ENCODE data around the gene RNF130.

The RNF130 gene

DNA sequence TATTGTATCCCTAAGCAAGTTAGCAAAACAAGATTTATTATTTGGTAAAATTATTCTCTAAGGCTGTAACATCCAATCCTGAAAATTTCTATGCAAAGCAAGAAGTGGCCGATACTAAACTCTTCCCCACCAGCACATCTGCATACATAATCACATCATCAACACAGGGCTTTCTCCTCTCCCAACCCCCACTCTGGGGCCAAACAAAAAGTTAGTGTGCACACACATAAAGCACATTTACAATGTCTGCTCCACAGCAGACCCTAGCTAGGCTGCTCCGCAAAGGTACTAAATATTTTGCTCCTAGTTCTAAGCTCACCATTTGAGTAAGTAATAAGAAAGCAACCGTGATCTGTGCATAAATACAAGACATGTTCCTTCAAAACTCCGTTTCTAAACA is 3.6 kb downstream of the RNF130 start:
- H3K27ac Mint-ChIP-seq, result no peak overlapping the region
- peaks cover 26% of the 10 kb centered on the region for H3K4me1 Mint-ChIP-seq (ENCODE audit: low read depth)
- H3K9me3 Mint-ChIP-seq (ENCODE audit: low read depth), result no peaks in the 10 kb centered on the region

DNA sequence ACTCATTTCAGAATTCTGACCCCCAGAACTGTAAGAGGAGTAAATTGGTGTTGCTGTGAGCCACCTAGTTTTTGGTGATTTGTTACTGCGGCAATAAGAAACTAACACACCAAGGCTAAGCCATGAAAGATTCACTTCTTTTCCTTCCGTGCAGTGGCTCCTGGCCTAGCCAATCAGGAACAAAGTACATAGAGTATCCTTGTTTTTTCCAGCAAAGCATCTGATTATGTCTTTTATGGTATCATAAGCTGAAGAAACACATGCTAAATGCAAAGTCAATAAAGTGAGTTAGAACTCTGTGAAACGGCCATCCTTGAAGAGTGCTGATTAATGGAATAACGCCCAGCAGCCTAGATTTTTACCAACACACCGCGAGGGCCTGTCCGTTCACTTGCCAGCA is 11.4 kb downstream of the RNF130 start:
- Mint-ChIP-seq H3K27ac (no peak overlapping the region), H3K27me3 (no peaks in the 10 kb centered on the region), H3K4me3 (no peak overlapping the region), H3K36me3 (no peaks in the 10 kb centered on the region), H3K4me1 (ENCODE audit: low read depth) (peaks cover 3% of the 10 kb centered on the region), H3K9me3 (ENCODE audit: low read depth) (no peaks in the 10 kb centered on the region)

More for the DNA sequence above, 3.6 kb downstream of the RNF130 start:
- no peaks in the 10 kb centered on the region for H3K36me3 Mint-ChIP-seq
- no peaks in the 10 kb centered on the region for H3K27me3 Mint-ChIP-seq
- no peak overlapping the region for H3K4me3 Mint-ChIP-seq

DNA sequence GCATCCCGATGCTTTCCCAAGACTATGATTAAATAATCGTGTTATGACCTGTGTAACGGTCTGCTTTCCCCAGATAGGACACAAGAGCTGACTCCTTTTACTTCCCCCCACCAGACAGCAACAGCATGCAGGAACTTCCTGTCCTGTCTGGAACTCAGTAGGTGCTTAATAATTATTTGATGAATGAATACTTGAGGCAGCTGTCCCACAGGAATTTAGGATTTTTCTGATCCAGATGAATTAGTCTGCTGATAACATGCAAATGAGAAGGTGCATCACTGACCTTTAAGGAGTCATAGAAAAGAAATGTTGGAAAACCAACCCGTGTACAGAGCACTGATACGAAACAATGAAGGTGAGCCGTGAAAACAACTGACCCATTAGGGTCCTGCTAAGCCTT is 12.2 kb downstream of the RNF130 start:
- Mint-ChIP-seq H3K4me3 (no peak overlapping the region), H3K4me1 (ENCODE audit: low read depth) (peaks cover 3% of the 10 kb centered on the region), H3K27me3 (no peaks in the 10 kb centered on the region), H3K9me3 (ENCODE audit: low read depth) (no peaks in the 10 kb centered on the region), H3K27ac (no peak overlapping the region), H3K36me3 (no peaks in the 10 kb centered on the region)

DNA sequence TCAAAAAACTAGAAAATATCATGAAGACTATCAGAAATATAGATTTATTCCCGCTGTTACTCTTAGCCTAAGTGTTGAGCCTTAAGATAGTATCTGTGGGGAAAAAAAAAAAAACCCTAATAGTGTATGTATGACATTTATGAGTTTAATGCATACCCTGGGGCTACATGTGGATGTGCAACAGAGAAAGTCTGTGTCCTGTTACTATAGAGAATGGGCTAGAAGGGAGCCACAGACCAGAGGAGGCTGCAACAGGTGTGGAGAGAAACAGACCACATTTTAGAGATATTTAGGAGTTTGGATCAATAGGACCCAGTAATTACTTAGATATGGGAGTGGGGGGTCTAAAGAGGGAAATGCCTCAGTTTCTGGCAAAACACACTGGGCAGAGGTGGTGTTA is 15.4 kb downstream of the RNF130 start:
- H3K4me1 Mint-ChIP-seq (ENCODE audit: low read depth), result peaks cover 6% of the 10 kb centered on the region
- H3K27me3 Mint-ChIP-seq, result no peaks in the 10 kb centered on the region
- H3K9me3 Mint-ChIP-seq (ENCODE audit: low read depth), result no peaks in the 10 kb centered on the region
- no peak overlapping the region for H3K27ac Mint-ChIP-seq
- peaks cover 2% of the 10 kb centered on the region for H3K36me3 Mint-ChIP-seq
- no peak overlapping the region for H3K4me3 Mint-ChIP-seq

DNA sequence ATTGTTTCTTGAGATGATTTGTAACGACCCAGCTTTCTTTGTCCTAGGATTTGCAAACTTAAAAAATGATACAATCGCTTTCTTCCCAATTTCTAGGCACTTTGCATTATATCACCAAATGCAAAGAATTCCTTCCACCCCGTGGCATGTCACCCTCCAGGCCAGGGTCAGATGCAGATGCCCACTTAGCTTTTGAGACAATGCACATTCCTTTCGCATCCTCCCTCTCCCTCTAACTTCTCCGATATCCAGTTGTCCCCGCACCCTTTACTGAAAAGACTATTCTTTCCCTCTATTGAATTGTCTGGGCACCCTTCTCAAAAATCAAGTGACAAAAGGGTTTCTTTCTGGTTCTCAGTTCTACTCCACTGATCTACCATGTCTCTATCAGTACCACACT is 17.3 kb downstream of the RNF130 start:
- Mint-ChIP-seq H3K9me3 (ENCODE audit: low read depth) (no peaks in the 10 kb centered on the region), H3K36me3 (peaks cover 2% of the 10 kb centered on the region), H3K27me3 (no peaks in the 10 kb centered on the region), H3K4me1 (ENCODE audit: low read depth) (peaks cover 14% of the 10 kb centered on the region), H3K4me3 (no peak overlapping the region), H3K27ac (no peak overlapping the region)

DNA sequence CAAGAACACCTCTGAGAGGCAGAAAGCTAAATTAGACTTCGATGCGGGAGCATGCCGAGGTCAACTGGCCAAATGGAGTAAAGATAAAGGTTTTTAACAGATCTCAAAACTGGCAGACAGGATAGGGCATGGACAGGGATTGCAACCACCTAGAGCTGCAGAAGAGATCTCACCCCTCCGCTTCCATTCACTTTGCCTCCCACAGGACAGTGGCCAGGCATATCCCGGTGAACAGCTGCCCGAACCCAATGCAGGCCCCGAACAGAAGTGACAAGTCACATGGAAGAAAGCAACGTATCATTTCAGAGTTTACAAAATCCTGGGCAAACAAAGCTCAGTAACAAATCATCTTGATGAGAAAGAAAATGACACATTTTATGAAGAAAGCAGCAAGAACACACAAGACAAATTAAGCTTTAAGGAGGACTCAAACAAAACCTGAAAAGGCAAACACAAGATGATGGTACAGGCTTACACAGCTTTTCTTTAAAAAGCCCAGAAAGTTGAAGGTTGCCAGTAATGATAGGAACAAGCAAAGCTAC is 18.4 kb downstream of the RNF130 start:
- H3K4me1 Mint-ChIP-seq (ENCODE audit: low read depth), result peaks cover 14% of the 10 kb centered on the region
- H3K27ac Mint-ChIP-seq, result no peak overlapping the region
- no peaks in the 10 kb centered on the region for H3K9me3 Mint-ChIP-seq (ENCODE audit: low read depth)
- peaks cover 2% of the 10 kb centered on the region for H3K36me3 Mint-ChIP-seq
- no peaks in the 10 kb centered on the region for H3K27me3 Mint-ChIP-seq
- no peak overlapping the region for H3K4me3 Mint-ChIP-seq

DNA sequence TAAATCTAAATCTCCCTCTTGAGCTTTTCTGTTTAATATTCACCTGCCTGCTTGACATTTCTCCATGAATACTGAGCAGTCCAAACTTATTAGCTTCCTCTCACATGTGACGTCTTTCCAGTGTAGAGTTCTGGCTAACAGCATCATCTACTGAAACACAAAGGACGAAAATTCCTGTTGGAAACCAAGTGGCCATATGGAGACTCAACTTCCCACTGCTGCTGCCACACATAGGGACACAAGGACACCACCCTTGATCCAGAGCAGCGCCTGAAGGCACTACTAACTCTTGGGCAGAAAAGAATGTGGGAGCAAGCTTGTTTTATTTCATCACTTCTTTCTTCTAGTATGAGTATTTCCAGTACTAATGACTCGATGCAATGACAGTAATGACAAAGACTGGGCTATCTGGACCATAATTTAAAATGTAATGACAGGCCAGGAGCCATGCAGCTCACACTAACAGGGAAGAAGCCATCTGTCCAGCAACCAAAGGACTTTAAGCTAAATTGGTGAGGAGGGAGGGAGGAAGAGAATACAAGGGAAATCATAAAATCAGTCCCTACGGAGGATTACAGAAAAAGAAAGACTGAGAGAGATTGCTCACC is 19.2 kb downstream of the RNF130 start:
- Mint-ChIP-seq H3K27me3 (no peaks in the 10 kb centered on the region), H3K36me3 (peaks cover 2% of the 10 kb centered on the region), H3K4me3 (no peak overlapping the region), H3K4me1 (ENCODE audit: low read depth) (peaks cover 14% of the 10 kb centered on the region), H3K9me3 (ENCODE audit: low read depth) (no peaks in the 10 kb centered on the region), H3K27ac (no peak overlapping the region)

DNA sequence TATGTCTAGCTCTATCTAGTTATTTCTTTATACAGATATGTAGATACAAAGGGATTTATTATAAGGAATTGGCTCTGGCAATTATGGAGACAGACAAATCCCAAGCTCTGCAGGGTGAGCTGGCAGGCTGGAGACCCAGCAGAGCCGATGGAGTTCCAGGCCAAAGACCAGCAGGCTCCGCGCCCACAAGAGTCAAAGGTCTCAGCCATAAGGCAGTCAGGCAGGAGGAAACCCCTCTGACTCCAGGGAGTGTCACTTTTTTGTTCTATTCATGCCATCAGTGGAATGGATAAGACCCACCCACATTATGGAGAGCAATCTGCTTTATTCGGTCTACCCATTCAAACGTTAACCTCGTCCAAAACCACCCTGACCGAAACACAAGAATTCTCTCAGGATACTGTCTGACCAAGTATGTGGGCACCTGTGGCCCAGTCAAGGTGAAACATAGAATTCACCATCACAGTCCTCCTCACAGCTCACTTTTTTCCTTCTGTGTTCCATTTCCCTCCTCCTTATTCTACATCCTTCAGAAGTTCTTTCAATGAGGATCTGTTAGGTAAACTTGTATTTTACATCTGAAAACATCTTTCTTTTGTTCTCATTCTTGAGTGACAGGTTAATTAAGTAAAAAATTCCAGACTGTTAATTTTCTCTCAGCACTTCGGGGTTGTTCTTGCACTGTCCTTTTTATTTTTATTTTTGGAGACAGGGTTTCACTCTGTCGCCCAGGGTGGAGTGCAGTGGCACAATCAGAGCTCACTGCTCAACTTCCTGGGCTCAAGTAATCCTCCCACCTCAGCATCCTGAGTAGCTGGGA is 21.2 kb downstream of the RNF130 start:
- H3K4me1 Mint-ChIP-seq (ENCODE audit: low read depth), result peaks cover 11% of the 10 kb centered on the region
- no peaks in the 10 kb centered on the region for H3K9me3 Mint-ChIP-seq (ENCODE audit: low read depth)
- H3K27me3 Mint-ChIP-seq, result no peaks in the 10 kb centered on the region
- H3K27ac Mint-ChIP-seq, result no peak overlapping the region
- peaks cover 5% of the 10 kb centered on the region for H3K36me3 Mint-ChIP-seq
- H3K4me3 Mint-ChIP-seq, result no peak overlapping the region

DNA sequence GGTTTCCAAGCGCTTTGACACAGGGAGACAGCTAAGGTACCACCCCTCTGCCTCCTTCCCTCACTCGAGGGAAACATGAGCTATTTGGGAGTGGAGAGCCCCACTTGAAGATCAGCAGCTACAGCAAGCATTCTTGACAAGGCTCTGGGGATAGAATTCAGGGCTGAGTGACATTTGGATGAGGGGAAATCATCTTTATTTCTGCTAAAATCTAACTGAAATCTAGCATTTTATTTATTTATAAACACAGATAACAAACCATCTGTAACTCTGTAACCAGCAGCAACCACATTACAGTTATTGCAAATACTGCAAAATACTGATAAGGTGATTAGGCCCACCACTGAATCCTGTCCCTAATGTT is 22.4 kb downstream of the RNF130 start:
- H3K4me1 Mint-ChIP-seq (ENCODE audit: low read depth), result peaks cover 11% of the 10 kb centered on the region
- H3K9me3 Mint-ChIP-seq (ENCODE audit: low read depth), result no peaks in the 10 kb centered on the region
- H3K27me3 Mint-ChIP-seq, result no peaks in the 10 kb centered on the region
- no peak overlapping the region for H3K4me3 Mint-ChIP-seq
- no peak overlapping the region for H3K27ac Mint-ChIP-seq
- H3K36me3 Mint-ChIP-seq, result peaks cover 5% of the 10 kb centered on the region

DNA sequence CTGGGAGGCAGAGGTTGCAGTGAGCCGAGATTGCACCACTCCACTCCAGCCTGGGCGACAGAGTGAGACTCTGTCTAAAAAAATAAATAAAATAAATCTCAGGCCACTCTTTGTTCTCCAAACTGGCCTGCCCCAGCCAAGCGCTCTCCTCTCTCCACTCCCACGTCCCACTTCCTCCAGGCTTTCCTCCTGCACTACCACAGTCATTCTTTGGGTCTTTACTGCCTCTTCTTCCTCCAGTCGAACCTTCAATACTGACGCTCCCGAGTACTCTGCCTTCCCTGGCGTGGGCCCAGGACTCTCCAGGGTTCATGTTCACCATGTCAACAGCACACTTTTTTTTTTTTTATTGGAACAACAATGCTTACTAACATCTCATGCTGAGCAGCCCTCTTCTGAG is 23.9 kb downstream of the RNF130 start:
- H3K4me3 Mint-ChIP-seq, result no peak overlapping the region
- no peaks in the 10 kb centered on the region for H3K27me3 Mint-ChIP-seq
- peaks cover 5% of the 10 kb centered on the region for H3K36me3 Mint-ChIP-seq
- H3K27ac Mint-ChIP-seq, result no peak overlapping the region
- peaks cover 8% of the 10 kb centered on the region for H3K4me1 Mint-ChIP-seq (ENCODE audit: low read depth)
- H3K9me3 Mint-ChIP-seq (ENCODE audit: low read depth), result no peaks in the 10 kb centered on the region

DNA sequence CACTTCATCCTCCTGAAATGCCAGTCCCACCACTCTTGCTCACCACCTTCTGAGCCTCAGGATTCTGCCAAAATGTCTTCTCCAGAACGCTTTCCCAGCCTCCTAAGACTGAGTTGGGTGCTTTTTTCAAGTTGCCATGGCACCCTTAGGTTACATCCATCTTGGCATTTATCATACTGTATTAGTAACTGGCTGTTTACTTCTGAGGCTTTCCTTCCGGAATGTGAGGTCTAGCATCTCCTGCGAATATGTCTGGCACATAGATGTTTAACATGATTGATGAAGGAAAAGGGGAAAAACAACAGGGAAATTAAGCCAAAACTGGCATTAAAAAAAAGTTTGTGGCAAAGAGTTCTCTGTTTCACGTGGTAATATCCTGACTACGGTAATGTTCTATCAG is 24.9 kb downstream of the RNF130 start:
- Mint-ChIP-seq H3K4me1 (ENCODE audit: low read depth) (peaks cover 8% of the 10 kb centered on the region), H3K9me3 (ENCODE audit: low read depth) (no peaks in the 10 kb centered on the region), H3K4me3 (no peak overlapping the region), H3K27me3 (no peaks in the 10 kb centered on the region), H3K27ac (no peak overlapping the region), H3K36me3 (peaks cover 3% of the 10 kb centered on the region)

DNA sequence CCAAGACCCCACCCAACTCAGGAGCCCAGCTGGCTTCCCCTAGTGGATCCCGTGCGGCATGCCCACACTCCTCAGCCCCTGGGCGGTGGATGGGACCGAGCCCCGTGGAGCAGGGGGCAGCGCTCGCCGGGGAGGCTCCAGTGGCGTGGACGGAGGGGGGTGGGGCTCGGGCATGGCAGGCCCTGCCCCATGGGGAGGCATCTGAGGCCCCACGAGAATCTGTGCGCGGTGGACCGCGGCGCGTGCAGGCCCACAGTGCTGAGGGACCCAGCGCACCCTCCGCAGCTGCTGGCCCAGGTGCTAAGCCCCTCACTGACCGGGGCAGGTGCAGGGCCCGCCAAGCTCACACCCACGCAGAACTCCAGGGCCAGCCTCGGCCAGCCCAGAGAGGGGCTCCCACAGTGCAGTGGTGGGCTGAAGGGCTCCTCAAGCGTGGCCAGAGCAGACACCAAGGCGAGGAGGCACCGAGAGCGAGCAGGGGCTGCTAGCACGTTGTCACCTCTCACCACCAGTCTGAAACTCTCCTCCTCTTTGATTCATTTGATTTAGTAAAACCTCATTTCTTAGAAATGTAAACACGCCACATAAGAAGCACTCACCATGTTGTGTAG is 25.6 kb downstream of the RNF130 start:
- H3K36me3 Mint-ChIP-seq, result peaks cover 3% of the 10 kb centered on the region
- no peaks in the 10 kb centered on the region for H3K9me3 Mint-ChIP-seq (ENCODE audit: low read depth)
- H3K27me3 Mint-ChIP-seq, result no peaks in the 10 kb centered on the region
- no peak overlapping the region for H3K27ac Mint-ChIP-seq
- peaks cover 8% of the 10 kb centered on the region for H3K4me1 Mint-ChIP-seq (ENCODE audit: low read depth)
- no peak overlapping the region for H3K4me3 Mint-ChIP-seq

DNA sequence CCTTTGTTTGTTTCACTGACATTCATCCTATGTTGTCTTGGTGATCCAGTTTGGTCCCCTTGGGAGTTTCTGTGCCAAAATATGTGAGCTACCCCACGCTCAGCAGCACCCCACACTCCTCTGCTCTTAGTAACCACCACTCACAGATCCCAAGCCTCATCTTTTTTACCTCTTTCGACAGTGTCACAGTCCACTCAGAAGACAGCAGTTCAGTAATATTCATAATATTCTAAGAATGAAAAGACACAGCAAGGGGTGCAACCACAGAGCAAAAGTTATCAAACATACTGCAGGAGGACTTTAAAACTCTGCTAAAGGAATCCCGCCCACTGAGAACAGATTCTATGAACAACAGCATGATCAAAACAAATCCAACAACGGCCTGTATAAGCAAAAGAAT is 28.2 kb downstream of the RNF130 start:
- H3K27me3 Mint-ChIP-seq, result no peaks in the 10 kb centered on the region
- H3K27ac Mint-ChIP-seq, result no peak overlapping the region
- no peaks in the 10 kb centered on the region for H3K9me3 Mint-ChIP-seq (ENCODE audit: low read depth)
- no peaks in the 10 kb centered on the region for H3K4me1 Mint-ChIP-seq (ENCODE audit: low read depth)
- peaks cover 7% of the 10 kb centered on the region for H3K36me3 Mint-ChIP-seq
- H3K4me3 Mint-ChIP-seq, result no peak overlapping the region

DNA sequence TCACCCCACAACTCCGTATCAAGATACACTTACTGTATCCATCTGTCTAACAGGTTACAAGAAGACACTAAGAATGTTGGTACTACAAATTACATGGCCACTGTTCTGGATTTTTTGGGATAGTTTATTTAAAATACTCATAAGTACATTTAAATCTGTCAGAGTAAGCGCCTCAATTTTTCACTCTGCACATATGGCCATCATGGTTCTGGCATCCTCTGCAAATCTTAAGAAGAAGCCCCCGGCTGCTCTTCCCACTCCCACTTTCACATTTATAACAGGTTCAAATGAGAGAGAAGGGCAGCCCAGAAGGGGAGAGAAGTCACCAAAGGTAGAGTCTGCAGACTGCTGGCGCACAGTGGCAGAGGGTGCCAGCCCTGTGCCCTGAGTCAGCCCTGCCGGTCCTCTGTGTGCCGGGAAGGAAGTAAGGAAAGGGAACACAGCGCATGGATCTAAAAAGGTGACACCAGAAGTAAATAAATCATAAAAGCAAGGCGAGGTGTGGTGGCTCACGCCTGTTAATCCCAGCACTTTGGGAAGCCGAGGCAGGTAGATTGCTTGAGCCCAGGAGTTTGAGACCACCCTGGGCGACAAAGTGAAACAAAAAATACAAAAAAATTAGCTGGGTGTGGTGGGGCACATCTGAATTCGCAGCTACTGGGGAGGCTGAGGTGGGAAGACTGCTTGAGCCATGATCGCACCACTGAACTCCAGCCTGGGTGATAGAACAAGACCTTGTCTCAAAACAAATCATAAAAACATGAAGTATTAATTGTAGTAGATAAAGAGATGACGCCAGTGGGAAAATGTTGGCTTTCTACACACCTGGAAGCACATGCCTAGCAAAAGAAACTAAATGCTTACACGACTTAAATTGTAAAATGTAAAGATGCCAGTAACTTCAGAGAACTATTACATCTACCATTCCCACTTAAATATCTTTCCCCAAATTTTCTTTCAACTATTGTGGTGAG is 30.0 kb downstream of the RNF130 start:
- Mint-ChIP-seq H3K27me3 (no peaks in the 10 kb centered on the region), H3K4me1 (ENCODE audit: low read depth) (no peaks in the 10 kb centered on the region), H3K27ac (no peak overlapping the region), H3K36me3 (peaks cover 16% of the 10 kb centered on the region), H3K9me3 (ENCODE audit: low read depth) (peaks cover 3% of the 10 kb centered on the region), H3K4me3 (no peak overlapping the region)
